Right ventricle myocardium superior (tissue), 1 donor: ENCODE data around the gene ANAPC2. TPM values are rescaled to one million over a fixed set of nuclear protein-coding genes. Genes with fewer than 3 reads are reported as not detected.

Experiments
- ATAC-seq: fragments of 200-7000 bp; cut with Tn5 transposase; one replicate; pipeline ENCODE4 v1.9.1; 2020; ENCODE audit warnings: mild to moderate bottlenecking; ENCODE audit not compliant: poor library complexity
- DNase-seq: peaks from one replicate; pipeline ENCODE4 v3.0.0-alpha.2; 2020
- intact Hi-C: fragments of 100-400 bp; cut with DNase I; formaldehyde crosslinking; loops from one replicate; pipeline ENCODE4 v1.11.2; 2022
- long read RNA-seq: library from polyadenylated mRNA; unstranded; transcript quantifications from one replicate; pipeline ENCODE4 v2.0.0, GENCODE V29; 2021
- total RNA-seq: library from RNA; stranded (reverse); fragmentation: NEBNext Ultra II Directional; extraction: Animal tissue kit (Norgen Biotek cat#: 25700); gene quantifications from one replicate; pipeline ENCODE4 v1.2.1, GENCODE V29; 2021
- donor health status: DM: no; HTN: yes; CAD: no; lungs with severe emphysema.

ANAPC2 gene, protein sequence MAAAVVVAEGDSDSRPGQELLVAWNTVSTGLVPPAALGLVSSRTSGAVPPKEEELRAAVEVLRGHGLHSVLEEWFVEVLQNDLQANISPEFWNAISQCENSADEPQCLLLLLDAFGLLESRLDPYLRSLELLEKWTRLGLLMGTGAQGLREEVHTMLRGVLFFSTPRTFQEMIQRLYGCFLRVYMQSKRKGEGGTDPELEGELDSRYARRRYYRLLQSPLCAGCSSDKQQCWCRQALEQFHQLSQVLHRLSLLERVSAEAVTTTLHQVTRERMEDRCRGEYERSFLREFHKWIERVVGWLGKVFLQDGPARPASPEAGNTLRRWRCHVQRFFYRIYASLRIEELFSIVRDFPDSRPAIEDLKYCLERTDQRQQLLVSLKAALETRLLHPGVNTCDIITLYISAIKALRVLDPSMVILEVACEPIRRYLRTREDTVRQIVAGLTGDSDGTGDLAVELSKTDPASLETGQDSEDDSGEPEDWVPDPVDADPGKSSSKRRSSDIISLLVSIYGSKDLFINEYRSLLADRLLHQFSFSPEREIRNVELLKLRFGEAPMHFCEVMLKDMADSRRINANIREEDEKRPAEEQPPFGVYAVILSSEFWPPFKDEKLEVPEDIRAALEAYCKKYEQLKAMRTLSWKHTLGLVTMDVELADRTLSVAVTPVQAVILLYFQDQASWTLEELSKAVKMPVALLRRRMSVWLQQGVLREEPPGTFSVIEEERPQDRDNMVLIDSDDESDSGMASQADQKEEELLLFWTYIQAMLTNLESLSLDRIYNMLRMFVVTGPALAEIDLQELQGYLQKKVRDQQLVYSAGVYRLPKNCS
- total RNA-seq: 33.9 TPM
- long read RNA-seq, transcript ANAPC2-201 (13 exons, 2,632 nt): major isoform, 9 of 19 reads
- long read RNA-seq, partial matches to known transcripts: 7 of 19 reads
- long read RNA-seq, other reads (novel, unspliced or antisense): 3 of 19 reads

DNA sequence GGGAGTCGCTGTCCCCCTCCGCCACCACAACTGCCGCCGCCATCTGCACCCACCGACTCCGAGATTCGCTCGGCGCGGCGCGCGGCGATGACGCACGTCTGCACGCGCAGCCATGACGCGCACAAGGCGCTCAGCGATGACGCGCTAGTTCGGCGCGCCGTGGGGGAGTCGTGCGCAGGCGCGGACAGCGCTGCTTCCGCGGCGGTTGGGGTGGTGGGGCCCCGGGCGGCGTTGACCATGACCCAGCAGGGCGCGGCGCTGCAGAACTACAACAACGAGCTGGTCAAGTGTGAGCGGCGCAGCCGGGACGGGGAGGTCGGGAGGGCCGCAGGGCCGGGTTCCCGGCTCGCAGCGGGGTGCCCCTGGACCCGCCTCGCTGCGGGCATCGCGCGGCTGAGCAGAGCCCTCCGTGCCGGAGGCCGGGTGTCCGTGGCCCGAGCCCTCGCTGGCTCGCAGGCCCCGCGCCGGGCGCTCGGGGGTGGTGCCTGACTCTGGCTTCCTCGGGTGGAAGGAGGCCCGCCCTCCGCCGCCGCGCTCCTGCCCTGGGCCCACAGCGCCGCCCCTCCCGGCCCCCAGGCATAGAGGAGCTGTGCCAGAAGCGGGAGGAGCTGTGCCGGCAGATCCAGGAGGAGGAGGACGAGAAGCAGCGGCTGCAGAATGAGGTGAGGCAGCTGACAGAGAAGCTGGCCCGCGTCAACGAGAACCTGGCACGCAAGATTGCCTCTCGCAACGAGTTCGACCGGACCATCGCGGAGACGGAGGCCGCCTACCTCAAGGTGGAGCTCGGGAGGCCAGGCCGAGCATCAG is at the start of gene ANAPC2, which contains the start of gene SSNA1:
ANAPC2 (minus strand) TSS at position 71 of the 807 bp plus-strand sequence; CDS start at position 43, 28 bp downstream.
SSNA1 (plus strand) TSS at position 187 of the 807 bp plus-strand sequence; CDS start at position 238, 51 bp downstream.
- ATAC-seq (peak; percentile 93), DNase-seq (peak; percentile 96)
- intact Hi-C loops: no loop called here

DNA sequence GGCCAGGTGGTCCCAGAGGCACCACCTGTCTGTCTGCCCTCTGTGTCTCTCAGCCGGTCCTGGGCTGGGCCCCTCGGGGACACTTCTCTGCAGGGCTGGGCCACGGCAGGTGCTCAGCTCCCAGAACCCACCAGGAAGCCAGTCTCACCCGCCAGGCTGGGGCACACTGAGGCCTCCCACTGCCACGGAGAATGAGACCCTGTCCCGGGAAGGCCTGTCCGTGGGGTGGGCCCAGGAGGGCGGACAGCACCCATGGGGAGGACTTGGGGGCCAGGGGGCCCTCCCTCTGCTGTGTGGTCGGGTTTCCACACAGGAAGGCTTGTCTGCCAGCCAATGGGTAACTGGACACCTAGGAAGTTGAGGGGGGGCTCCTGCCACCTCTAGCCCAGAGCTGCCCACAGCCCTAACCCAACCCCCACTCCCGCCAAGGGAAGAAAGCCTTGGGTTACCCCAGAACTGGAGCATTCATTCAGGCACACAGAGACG is 48.6 kb upstream of the ANAPC2 start:
- intact Hi-C loops: no loop called here
- ATAC-seq: no peak
- no peak for DNase-seq

DNA sequence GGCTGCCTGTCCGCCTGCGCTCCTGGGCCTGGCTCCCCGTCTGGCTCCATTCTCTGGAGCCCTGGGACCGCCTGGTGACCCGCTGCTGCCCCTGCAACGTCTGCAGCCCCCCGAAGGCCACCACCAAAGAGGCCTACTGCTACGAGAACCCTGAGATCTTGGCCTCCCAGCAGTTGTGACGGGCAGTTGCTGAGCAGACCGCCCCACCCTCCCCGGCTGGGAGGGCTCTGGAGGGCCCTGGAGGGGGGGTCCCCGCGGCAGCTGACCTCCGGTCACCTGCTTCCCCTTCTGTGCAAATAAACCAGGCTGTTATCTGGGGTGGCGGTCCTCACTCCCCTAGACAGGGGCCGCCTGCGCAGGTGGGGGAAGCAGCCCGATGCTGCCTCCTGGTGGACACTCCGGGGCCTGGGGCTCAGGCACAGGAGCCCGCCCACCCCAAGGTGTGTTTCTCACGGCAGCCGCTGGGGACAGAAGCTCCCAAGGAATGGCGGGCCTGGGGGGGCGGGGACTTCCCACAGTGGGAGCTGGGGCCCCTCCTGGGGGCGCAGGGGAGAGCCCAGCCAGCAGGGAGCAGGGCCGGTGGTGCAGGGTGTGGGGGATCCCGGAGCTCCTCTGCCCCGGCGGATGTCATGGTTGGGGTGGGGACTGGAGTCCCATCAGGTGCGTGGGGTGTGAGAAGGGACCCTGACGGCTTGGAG is 48.0 kb upstream of the ANAPC2 start:
- intact Hi-C loops: no loop called here
- ATAC-seq: peak; percentile 52
- peak; percentile 92 for DNase-seq

DNA sequence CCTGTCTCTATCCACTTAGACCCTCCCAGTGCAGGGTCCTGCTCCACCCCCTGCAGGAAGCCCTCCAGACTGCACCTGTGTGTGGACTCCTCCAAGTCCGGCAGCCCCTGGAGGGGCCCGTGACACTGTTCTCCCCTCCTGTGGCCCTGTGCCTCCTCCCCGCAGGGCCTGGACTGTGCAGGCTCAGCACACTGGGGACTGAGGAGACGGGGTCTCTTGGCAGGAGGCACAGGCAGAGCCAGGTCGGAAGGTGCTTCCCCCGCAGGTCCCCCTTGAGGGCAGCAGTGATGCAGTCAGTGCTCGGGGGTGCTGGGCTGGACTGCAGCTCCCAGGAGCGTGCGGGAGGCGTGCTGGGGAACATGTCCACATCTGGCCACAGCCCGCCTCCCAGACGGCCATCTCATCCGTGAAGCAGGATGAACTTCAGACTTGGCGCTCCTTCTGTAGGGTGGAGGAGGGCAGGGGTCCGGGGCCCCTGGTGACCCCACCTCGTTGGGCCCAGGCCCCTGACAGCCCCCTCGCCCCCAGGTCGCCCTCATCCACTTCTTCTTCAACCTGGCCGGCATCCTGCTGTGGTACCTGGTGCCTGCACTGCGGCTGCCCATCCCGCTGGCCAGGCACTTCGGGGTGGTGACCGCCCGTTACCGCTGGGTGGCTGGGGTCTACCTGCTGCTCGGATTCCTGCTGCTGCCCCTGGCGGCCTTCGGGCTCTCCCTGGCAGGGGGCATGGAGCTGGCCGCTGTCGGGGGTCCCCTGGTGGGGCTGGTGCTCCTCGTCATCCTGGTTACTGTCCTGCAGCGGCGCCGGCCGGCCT is 47.3 kb upstream of the ANAPC2 start:
- DNase-seq (no peak), ATAC-seq (no peak)
- intact Hi-C loops: no loop called here

DNA sequence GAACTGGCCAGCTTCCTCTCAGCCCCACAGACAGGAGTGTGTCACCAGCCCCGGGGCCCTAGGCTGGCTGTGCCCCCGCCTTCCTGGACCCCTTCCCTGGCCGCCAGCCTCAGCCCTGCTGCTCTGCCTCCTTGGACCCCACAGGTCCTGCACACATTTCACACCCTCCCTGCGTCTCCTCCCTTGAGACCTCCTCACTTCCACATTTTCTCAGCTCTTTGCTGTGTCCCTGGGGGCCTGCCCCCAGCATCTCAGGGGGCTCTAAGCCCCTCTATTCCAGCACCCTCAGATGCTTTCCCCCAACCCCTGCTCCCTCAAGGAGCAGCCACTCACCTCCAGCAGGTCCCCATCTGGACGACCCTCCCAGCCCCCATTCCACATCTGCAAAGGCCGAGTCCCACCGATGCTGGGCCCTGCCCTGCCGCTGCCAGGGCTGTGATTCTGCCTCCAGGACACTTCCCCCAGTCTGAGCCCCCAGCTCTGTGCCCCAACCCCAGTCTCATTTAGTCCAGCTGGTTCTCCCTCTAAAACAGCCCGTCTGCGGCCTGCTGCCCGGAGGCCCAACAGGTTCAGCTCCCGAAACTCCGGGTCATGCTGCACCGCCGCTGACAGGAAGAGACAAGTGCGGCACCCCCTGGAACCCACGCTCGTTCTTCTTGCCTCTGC is 46.5 kb upstream of the ANAPC2 start:
- no peak for ATAC-seq
- intact Hi-C loops: no loop called here
- no peak for DNase-seq

DNA sequence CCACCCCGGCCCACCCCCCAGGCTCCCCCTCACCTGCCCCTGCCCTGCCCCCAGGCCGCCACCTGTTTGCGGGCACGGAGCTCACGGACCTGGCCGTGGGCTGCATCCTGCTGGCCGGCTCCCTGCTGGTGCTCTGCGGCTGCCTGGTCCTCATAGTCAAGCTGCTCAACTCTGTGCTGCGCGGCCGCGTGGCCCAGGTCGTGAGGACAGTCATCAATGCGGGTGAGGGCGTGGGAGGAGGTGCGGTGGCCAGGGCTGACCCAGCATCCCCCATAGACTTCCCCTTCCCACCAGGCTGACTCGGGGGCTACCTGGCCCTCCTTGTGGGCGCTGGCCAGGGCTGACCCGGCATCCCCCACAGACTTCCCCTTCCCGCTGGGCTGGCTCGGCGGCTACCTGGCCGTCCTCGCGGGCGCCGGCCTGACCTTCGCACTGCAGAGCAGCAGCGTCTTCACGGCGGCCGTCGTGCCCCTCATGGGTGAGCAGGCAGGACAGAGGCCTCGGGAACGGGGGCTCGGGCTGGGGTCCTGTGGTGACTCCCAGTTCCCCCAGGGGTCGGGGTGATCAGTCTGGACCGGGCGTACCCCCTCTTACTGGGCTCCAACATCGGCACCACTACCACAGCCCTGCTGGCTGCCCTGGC is 45.8 kb upstream of the ANAPC2 start:
- no peak for DNase-seq
- no peak for ATAC-seq
- intact Hi-C loops: no loop called here

DNA sequence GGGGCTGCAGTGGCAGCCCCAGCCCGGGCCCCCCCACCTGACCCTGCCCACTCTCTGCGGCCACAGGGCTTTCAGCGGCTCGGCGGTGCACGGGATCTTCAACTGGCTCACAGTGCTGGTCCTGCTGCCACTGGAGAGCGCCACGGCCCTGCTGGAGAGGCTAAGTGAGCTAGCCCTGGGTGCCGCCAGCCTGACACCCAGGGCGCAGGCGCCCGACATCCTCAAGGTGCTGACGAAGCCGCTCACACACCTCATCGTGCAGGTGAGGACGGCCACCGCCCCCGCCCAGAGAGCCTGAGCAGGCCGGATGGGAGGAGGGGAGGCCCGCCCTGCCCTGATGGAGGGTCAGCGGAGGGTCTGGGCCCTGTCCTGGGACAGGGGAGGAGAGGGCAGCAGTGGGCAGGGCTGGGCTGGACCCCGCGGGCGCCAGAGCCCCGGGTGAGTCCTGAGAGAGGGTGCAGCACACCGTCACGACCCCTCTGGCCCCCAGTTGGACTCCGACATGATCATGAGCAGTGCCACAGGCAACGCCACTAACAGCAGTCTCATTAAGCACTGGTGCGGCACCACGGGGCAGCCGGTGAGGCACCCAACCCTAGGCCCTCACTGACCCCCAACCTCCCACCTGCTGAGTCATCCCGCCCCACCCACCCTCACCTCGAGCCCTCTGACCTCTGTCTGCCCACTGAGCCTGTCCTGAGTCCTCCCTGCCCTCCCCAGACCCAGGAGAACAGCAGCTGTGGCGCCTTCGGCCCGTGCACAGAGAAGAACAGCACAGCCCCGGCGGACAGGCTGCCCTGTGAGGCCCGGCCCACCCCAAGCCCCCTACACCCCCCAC is 45.0 kb upstream of the ANAPC2 start:
- intact Hi-C loops: no loop called here
- ATAC-seq: no peak
- DNase-seq: no peak

DNA sequence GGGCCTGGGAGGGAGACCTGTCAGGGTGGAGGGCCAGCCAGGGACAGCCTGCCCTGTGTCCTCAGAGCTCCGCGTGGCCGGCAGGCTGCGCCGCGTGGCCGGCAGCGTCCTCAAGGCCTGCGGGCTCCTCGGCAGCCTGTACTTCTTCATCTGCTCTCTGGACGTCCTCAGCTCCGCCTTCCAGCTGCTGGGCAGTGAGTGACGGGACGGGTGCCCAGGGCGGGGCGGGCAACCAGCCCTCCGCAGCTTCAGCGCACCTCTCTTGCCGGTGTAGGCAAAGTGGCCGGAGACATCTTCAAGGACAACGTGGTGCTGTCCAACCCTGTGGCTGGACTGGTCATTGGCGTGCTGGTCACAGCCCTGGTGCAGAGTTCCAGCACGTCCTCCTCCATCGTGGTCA is 44.1 kb upstream of the ANAPC2 start:
- no peak for DNase-seq
- no peak for ATAC-seq
- intact Hi-C loops: no loop called here

DNA sequence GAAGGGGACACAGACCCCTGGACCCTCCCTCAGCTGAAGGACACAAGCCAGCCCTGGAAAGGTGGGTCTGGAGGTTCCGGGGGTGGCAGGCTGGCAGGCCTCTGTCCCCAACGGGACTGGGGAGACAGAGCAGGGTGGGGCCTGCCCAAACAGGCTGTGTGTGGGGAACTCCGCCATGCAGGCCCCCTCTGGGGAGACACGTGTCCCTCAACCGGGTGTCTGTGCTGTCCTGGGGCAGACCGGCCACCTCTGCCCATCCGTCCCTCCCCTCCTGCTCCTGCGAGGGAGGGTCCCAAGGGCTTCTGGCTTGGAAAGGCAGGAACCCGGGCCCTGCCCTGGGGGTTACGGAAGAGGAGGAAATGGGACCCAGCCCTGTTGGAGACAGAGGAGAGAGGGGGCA is 43.7 kb upstream of the ANAPC2 start:
- ATAC-seq: no peak
- intact Hi-C loops: no loop called here

DNA sequence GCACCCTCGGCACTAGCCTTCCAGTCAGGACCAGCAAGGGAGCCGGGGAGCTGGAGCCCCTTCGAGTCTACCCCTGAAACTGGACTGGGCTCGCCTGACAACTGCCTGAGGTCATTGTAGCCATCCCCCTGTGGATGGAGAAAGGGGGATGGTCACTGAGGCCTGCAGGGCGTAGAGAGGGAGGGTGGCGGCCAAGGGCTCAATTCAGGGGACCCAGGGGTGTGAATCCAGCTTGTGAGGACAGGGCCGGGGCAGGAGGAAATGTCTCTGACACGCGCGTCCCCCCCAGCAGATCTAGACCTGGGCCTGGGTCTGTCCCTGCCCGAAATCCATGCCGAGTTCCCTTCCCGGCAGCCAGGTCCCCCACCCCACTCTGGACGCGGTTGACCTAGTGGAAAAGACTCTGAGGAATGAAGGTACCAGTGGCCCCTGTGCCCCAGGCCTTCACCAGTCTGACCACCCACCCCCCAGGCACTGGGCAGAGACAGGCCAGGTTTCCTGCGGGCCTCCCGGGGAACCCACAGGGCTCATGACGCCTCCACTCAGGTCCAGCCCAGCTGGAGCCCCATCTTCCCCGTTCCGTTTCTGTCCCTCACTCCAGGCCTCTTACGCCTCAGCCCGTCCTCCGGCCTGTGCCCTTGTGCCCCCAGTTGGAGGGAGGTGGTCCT is 43.1 kb upstream of the ANAPC2 start:
- intact Hi-C loops: no loop called here
- ATAC-seq: no peak
- DNase-seq: no peak

More for the DNA sequence above, 43.7 kb upstream of the ANAPC2 start:
- DNase-seq: no peak

DNA sequence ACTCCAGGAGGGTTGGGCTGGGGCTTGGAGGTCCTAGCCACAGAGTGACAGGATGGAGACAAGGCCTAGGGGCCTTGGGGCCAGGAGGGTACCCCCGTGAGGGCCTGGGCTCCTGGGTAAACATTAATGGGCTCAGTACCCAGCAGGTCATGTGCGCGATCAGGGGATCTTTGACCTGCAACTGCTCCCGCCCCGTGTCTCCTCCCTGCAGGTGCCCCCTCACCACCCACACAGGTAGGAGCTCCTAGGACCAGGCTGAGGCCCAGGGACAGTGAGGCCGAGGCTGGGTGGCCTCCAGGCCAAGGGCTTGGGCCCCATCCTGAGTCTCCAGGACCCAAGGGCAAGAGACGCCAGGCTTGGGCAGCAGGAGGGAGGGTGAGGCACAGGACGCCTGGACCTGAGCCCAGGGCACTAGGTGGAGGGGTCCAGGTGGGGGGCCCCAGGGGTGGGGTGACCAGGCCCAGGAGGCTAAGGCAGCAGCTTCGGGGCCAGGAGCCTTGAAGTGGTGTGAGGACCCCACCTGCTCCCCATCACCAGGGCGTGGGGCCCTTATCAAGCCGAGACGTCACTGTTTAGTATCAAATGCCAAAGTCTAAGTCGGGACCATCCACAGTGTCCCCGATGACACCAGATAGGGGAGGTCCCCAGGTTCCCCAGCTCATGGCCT is 42.5 kb upstream of the ANAPC2 start, which contains the start of gene SLC34A3:
SLC34A3 (plus strand) TSS at position 197 of the 667 bp plus-strand sequence. CDS start 802 bp downstream, outside the sequence.
- DNase-seq (no peak), ATAC-seq (no peak)
- intact Hi-C loops: no loop called here

DNA sequence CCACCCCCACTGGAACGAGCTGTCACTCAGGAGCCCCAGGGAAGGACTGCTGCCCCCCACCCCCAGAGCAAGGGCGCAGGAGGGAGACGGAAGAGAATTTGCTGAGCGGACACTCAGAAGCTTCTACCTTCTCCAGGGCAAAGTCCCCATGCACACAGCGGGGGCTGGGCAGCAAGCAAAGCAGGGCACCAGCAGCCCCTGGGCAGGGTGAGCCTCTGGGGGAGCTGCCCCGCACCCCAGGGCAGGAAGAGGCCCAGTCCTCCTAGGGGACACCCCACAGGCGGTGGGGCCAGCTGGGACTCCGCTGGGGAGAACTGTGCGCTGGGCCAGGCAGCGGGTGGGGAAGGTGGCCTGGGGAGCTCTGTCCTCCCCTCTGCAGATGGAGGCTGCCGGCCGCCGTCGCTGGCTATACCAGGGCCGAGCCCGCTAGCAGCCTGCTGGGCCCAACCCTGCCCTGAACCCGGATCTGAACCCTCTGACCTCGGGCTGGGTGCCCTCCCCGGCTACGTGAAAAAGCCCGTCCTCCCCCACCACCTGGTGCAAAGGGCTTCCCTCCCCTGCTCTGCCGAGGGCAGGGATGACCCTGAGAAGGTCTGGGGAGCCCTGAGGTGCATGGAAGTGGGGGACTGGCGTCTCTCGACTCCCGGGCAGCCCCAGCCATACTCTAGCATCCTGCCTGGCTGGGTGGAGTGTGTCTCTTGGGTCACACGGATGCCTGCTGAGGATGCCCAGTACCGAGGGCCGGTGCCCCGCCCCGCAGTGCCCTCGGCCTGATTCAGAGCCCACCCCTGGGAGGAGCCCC is 41.7 kb upstream of the ANAPC2 start:
- no peak for ATAC-seq
- no peak for DNase-seq
- intact Hi-C loops: loop anchor here (5.0 kb wide), 1 partner anchor 38 kb away; no protein-coding TSS in a partner anchor
